Stimulated activated CD8-positive, alpha-beta memory T cell treated with anti-CD3 and anti-CD28 coated beads, Interleukin-12 subunit alpha, Interleukin-12 subunit beta, amount 100 ng/mL, for 24 hours (primary cell): ENCODE results near the gene MATN1.

Experiments
- DNase-seq: peaks from one replicate; pipeline ENCODE4 v3.0.0-alpha.2; 2020; ENCODE audit errors: extremely low read depth

Gene MATN1

DNA sequence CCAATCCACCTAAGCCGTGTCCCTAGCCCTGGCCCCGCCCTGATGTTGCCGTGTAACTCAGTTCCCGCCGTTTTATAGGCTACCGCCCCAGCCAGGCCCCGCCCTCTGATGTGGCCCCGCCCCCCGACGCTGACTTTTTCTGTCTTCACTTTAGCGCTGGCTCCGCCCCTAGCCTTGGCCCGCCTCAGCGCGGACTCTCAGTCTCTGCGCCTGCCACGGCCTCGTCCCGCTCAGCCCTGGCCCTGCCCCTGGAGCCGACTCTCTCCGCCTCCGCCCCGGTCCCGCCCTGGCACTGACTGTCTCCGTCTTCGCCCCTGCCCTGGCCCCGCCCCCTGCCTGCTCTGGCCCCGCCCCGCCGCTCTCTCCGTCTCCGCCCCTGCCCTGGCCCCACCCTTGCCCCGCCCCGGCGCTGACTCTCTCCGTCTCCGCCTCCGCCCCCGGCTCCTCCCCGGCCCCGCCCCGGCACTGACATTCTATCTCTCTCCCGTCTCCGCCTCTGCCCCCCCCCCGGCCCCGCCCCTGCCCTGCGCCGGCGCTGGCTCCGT, 5.2 kb downstream of the MATN1 start:
- DNase-seq, result peak; percentile 99

GRCh38 chr1:30716646-30717045, 6.7 kb downstream of the MATN1 start:
- DNase-seq, result no peak

DNA sequence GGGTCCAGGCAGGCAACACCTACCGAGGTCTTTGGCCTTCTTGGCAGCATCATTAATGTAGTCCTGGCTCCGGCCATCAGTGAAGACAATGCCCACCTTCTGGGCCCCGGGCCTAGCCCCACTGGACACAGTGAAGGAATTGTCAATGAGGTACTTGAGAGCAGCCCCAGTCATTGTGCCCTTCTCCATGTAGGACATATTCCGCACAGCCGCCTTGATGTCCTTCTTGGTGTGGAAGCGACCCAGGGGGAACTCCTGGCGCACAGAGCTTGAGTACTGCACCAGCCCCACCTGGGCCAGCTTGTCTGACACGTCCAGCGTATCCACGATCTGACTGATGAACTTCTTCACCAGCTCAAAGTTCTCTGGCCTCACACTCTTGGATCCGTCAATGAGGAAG, 7.5 kb downstream of the MATN1 start:
- DNase-seq, result no peak

DNA sequence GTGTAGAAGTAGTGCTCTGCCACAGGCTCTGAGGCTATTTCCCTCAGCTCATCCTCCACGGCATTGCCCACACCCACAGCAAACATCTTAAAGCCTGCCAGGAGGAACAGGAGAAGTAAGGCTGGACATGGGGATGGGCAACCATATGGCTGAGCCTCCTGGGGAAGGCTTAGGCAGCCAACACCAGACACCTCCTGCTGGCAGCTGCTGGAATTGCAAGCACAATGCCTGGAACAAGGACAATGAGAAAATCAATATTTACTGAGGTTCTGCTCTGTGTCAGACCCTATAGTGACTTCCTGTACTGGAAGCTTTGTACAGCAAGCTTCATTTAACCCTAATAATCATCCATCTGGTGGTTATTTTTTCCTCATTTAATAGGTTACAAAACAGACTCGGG, 8.2 kb downstream of the MATN1 start:
- no peak for DNase-seq

DNA sequence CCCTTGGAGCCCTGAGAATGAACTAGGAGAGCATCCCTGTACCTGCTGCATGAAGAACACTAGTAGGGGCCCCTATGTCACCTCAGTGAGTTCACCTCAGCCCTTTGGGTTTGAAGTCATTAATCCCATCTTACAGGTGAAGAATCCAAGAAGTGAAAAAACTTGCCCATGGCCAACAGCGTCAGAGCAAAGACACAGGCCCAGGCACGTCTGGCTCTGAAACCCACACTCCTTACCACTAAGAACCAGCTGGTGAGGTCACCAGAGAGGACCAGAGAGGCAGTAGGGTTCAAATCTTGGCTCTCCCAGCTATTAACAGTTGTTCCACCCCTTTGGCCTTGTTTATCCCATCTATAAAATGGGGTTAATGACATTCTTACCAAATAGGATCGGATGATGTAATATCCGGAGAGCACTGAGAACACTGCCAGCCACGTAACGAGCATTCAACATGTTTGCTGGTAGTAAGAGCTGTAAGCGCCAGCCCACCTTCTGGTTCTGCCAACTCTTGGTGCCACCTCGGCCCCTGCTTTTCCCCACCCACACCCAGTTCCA, 8.8 kb downstream of the MATN1 start:
- no peak for DNase-seq

- no peak for DNase-seq
These were observed 9.4 kb downstream of the MATN1 start for GRCh38 chr1:30714025-30714424.

DNA sequence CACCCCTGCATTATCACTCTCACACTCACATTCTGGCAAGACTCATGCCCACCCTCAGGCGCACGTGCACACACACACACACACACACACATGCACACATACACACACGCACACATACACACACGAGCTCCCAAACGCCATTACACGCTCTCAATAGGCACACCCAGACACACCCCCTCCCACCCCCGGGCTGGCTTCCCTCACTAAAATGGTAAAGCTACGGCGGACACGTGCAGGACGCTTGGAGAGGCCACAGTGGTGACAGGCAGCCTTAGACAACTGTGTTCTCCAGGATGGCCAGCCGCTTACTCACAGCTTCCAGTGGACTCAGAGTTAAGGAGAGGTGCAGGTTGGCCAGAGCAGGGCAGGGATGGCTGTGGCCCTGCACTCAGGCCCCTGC, 10.1 kb downstream of the MATN1 start:
- DNase-seq, result no peak

GRCh38 chr1:30712583-30712982, 10.8 kb downstream of the MATN1 start:
- DNase-seq, result no peak

DNA sequence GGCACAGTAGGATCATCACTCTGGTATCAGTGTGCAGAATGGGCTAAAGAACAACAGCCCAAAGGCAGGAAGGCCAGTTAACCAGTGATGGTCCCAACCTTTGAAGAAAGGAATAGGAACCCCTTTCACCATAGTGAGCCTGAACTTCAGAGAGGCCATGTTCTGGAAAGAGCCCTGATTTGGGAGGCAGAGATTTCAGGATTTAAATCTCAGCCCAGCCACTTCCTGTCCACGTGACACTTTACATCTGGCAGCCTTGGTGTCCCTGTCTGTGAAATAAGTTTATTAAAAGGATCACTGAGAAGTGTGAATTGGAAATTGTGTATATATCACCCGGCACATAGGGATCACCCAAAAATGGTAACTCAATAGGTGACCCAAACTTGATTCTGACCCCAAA, 13.0 kb downstream of the MATN1 start:
- no peak for DNase-seq

DNA sequence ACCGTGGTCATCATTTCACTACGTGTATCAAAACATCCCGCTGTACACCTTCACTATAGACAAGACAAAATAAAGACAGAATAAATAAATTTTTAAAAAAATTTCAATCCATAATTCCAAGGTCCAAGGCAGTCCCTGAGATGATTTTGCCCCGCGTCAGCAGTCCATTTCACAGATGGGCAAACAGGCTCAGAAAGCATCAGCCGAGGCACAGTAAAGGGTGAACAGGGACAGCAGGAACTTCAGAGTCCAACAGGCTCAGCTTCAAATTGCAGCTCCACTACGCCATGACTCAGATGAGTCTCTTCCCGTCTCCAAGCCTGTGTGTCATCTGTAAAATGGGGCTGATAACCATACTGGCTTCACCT, 15.0 kb downstream of the MATN1 start:
- no peak for DNase-seq

DNA sequence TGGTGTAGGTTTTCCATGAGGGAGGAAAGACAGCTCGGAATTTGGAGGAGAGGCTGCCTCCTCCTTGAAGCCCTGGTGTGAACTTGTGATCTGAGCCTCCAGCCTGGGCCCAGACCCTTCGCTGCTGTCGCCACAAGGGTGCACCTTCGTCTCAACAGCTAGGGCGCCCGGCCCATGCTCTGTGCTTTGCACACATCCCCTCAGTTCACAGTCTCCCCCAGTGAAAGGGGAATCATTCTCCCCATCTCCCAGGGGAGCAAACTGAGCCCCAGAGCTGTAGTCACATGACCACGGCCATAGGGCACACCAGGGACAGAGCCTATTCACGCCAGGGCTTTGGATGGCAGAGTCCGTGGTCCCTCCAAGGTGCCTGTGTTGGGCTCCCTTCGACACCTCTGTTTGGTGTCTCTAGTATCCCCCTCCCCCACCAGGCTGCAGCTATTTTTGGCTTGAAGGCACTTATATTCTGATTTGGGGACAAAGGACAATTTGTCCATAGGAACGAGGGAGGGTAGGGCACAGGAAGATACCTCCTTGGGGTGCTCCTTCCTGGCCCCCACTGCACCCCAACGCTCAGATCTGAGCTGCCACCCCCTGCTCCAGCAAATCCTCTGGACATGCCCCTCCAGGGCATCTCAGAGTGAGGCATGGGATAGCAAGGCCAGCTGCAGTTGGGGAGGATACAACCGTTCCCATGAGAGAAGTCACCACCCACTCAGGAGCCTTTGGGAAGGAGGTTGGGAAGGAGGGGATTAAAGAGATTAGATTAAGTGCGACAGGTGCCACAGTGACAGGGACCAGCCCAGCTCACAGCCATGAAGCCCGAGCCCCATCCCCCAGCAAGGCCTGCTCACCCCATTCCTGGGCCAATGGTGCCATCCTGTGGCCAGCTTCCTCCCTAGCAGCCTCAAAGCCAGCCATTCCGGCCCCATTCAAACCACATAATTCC, 15.7 kb downstream of the MATN1 start:
- DNase-seq, result no peak

DNA sequence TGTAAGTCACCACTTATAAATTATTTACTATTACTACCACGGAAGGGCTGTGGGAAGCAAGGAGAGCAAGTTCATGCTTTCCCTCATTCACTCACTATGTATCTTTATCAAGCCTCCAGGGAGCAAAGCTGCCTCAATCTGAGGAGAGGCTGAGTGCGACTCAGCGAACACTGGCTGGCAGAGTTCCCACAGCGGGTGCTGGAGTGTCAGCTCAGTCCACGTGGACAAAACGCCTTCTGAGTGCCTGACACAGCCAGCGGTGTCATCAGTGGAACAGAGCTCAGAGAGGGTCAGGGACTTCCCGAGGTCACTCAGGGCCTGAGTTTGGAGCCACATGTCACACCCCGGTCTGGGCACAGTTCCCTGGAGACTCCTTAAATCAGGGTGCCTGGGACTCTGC, 16.9 kb downstream of the MATN1 start:
- DNase-seq, result no peak

DNA sequence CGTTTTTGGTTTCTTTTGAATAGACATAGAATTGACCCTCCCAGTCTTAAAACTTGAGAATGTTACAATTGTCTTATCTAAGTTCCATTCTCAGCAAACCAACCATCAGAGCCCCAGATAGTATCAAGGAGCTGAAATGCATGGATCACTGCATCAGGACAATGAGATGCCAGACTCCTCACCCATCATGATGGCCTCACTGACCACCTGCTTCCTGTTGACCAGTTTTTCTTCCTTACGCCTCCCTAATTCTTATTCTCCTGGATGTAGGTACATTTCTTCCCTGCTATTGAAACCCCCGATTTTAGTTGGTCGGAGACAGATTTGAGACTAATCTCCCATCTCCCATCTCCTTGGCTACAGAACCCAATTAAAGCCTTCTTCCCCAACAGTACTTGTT, 17.7 kb downstream of the MATN1 start:
- no peak for DNase-seq

- DNase-seq, result no peak
These were observed 18.4 kb downstream of the MATN1 start for GRCh38 chr1:30704765-30705509.

DNA sequence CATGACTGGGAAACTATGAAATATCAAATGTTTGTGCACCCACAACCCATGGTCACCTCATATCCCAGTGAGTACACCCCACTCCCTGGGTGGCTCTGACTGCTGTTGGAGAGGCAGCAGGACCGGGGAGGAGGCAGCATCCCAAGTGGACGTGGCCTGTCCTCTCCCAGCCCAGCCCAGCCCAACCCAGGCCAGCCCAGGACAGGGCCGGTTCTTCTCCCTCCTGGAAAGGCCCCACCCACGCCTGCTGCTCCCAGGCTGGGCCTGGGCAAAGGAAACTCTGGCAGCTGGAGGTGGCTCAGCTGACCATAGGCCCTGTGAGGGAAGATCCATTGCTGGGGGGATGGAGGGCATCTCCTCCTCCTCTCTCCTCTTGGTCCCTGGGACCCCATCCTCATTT, 19.1 kb downstream of the MATN1 start:
- no peak for DNase-seq

DNA sequence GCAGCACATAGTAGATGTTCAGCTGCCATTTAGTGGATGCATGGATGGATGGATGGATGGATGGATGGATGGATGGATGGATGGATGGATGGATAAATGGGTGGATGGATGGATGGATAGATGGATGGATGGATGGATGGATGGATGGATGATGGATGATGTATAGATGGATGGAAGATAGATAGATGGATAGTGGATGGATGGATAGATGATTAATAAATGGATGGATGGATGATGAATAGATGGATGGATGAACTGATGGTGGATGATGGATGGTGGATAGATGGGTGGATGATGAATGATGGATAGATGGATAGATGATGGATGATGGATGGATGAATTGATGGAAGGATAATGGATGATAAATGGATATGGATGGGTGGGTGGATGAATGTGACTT, 20.6 kb downstream of the MATN1 start:
- no peak for DNase-seq

DNA sequence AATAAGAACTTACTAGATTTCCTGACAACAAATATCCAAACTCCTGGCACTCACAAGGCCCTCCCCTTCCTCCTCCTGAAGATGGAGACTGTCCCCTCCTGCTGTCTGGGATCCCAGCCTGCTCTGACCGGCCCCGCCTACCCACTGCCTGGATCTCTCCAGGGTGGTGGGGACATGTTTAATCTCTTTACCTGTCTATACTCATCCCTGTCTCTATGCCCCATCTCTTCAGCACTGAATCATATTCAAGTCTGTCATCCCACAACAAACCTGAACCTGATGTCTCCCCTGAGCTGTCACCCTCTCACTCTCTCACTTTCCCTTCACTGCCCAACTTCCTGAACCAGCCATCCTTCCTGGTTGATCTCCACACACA, 22.1 kb downstream of the MATN1 start:
- no peak for DNase-seq

DNA sequence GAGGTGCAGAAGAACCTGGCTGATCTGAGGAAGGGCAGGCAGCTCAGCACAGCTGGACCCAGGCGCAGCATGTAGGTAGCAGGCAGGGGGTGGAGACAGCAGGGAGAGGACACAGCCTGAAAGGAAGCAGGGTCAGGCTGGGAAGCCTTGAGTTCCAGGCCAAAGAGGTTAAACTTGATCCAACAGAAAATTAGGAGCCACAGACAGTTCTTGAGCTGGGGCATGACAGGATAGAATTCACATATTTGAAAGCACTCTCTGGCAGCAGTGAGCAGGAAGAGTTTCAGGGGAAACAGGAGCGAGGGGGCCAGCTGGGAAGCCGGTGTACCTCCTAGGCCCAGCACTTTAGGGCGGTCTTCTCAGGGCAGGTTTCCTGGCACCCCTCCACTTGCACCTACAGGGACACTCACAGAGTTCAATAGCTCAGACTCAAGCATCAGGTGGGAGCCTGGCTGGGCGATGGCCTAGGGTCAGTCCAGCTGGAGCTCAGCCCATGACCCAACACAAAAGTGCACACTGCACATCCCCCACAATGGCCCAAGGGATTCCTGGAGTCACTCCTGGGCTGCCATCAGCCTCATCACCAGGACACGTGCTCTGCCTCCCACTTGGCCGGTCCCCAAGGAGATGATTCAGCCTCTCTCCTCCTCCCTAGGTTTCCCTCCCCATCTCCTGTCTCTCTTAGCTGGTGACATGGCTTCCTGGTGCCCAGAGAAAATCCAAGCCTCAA, 22.7 kb downstream of the MATN1 start:
- DNase-seq, result no peak

GRCh38 chr1:30699762-30700161, 23.6 kb downstream of the MATN1 start:
- no peak for DNase-seq

- DNase-seq, result no peak
These were observed 24.9 kb downstream of the MATN1 start for GRCh38 chr1:30698401-30698981.

DNA sequence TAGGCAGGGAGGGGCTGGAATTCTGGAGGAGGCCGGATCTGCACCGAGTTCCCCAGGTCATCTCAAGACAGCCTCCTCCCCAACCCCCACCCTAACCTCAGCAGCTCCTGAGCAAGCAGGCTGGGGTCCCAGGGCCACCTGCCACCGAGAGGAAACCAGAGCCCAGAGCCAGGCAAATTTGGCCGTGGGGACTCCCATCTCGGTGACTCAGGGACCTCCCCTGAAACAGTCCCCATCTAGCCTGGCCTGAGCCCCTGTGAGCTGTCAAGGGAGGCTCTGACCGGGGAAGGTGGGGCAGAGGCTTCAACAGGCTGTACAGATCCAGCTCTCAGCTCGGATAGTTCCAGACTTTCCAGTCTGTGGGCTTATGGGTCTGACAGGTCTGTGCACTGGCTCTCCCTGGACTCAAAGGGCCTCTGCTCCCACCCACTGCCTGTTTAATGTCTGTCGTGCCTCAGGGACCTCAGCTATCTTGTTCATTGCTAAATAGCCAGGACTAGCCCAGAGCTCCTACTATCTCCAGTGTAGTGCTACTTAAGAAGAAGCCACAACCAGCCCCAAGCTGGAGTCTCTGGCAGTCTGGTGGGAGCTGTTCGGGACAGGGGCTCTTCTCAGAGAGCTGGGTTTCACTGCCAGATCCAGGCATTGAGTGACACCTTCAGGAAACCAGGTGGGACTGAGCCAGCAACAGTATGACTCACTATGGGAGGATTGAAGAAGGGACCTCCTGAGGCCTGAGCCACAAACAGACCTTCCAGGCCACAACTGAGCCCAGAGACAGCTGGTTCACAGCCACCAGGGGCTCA, 25.6 kb downstream of the MATN1 start:
- DNase-seq, result no peak
